Activated T-helper 1 cell treated with anti-CD3 and anti-CD28 coated beads, Interleukin-12 subunit alpha, Interleukin-12 subunit beta, Interleukin-2, Interleukin-4 antibody, amounts not matched to agents 30 ng/mL and 10 ng/mL and 1 ng/mL, durations not matched to agents 14 hours and 24 hours and 36 hours (primary cell): ENCODE measurements around the gene PIP4K2A. TPM values are rescaled to one million over a fixed set of nuclear protein-coding genes. Genes with fewer than 3 reads are reported as not detected.

Experiments
- DNase-seq: peaks from one replicate; pipeline ENCODE4 v3.0.0; 2021; ENCODE audit warnings: low spot score
- H3K27ac Mint-ChIP-seq: one replicate; pipeline ENCODE4 v1.8.0; 2021; ENCODE audit warnings: mild to moderate bottlenecking, mixed read lengths
- H3K27me3 Mint-ChIP-seq: one replicate; pipeline ENCODE4 v1.8.0; 2022; ENCODE audit warnings: mild to moderate bottlenecking, moderate library complexity, mixed read lengths; ENCODE audit not compliant: insufficient read depth
- H3K36me3 Mint-ChIP-seq: one replicate; pipeline ENCODE4 v1.8.0; 2021; ENCODE audit warnings: low read depth, mixed read lengths
- H3K4me1 Mint-ChIP-seq: one replicate; pipeline ENCODE4 v1.8.0; 2021; ENCODE audit warnings: low read depth, mixed read lengths
- H3K4me3 Mint-ChIP-seq: one replicate; pipeline ENCODE4 v1.8.0; 2021; ENCODE audit warnings: mild to moderate bottlenecking, moderate library complexity, mixed read lengths
- H3K9me3 Mint-ChIP-seq: one replicate; pipeline ENCODE4 v1.8.0; 2021; ENCODE audit warnings: mixed read lengths
- intact Hi-C: fragments of 100-400 bp; cut with micrococcal nuclease; formaldehyde crosslinking; loops from one replicate; pipeline ENCODE4 v1.15.1; 2024
- total RNA-seq: library from RNA; stranded (reverse); gene quantifications from 2 replicates; pipeline ENCODE4 v1.2.3, GENCODE V29; 2022

Gene PIP4K2A
- total RNA-seq, 1 donor from 2014 or later: 92.7 TPM

DNA sequence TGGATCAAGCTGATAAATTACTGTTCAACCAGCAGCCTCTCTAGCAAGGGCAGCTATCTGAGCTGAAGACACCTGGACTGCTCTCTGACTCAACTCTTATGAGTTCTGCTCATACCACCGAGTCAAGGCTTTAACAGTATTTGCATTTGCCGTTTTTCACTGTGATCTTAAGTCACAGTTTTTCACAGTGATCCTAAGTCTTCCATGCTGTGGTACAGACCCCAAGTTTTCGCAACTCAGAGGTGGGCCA, 31.3 kb downstream of the PIP4K2A start:
- Mint-ChIP-seq H3K27ac (peak overlapping the region; percentile 99), H3K9me3 (no peaks in the 10 kb centered on the region), H3K27me3 (no peaks in the 10 kb centered on the region), H3K4me1 (peaks cover 87% of the 10 kb centered on the region), H3K4me3 (peak overlapping the region; percentile 76), H3K36me3 (peaks cover 11% of the 10 kb centered on the region)
- intact Hi-C loops: loop anchor here (1.0 to 10.0 kb wide), 9 partner anchors 10 to 680 kb away; partner anchors contain the start of gene DNAJC1
- no peak for DNase-seq

DNA sequence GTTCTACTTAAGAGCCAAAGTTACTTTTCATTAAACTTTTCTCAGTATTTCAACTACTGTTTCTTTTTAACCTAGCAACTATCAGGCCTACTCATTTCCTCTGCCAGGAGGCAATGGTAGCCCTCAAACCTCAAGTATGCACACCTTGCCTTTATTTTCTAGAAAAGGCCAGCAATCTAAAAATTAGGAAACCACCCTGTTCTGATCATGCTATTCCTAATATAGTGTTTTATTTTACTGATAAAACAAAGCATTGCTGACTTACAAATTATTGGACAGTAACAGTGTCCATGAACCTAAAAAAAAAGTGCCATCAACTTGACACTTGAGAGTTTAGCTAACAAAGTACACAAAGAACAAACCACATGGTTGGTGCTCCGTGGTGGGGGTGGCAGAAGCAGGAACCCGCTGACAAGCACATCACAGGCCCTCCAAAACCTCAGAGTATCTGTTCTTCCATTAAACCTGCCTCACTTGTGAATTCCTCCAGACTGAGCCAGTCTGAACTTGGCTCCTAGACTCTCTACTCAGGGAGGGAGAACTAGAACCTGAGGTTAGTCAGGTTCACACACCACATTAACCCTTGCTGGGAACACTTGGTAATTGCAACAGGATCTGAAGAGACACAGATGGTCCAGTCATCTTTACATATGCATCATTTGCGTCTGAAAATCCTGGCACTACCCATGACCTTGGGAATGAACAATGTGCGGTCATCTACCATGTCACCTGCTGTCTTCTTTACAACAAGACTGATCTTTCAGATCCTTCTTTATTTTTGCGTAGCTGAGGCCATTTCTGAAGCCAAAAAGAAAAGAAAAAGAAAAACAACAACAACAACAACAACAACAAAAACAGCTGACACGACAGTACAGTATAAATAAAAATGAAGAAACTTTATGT, 31.9 kb downstream of the PIP4K2A start:
- intact Hi-C loops: loop anchor here (1.0 to 10.0 kb wide), 12 partner anchors 11 to 679 kb away; partner anchors contain the start of gene DNAJC1
- peak; percentile 63 for DNase-seq
- peak overlapping the region; percentile 76 for H3K4me3 Mint-ChIP-seq
- peaks cover 11% of the 10 kb centered on the region for H3K36me3 Mint-ChIP-seq
- peak overlapping the region; percentile 99 for H3K27ac Mint-ChIP-seq
- no peaks in the 10 kb centered on the region for H3K27me3 Mint-ChIP-seq
- peaks cover 87% of the 10 kb centered on the region for H3K4me1 Mint-ChIP-seq
- no peaks in the 10 kb centered on the region for H3K9me3 Mint-ChIP-seq

DNA sequence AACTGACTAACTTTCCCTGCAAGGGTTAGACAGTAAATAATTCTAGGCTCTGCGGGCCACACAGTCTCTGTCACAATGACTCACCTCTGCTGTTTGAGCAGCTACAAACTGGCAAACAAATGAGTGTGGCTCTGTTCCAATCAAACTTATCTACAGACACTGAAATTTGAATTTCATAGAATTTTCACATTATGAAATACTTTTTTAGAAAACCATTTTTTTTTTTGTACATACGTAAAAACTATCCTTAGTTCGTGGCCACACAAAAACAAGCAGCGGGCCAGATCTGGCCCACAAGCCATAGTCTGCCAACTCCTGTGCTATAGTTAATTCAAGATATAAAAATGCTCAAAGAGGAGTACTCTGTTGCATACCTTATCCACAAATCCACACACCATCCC, 32.6 kb downstream of the PIP4K2A start:
- peaks cover 11% of the 10 kb centered on the region for H3K36me3 Mint-ChIP-seq
- H3K27me3 Mint-ChIP-seq: no peaks in the 10 kb centered on the region
- H3K4me1 Mint-ChIP-seq: peaks cover 87% of the 10 kb centered on the region
- peak; percentile 37 for DNase-seq
- H3K27ac Mint-ChIP-seq: peak overlapping the region; percentile 99
- peak overlapping the region; percentile 76 for H3K4me3 Mint-ChIP-seq
- intact Hi-C loops: loop anchor here (1.0 to 10.0 kb wide), 8 partner anchors 12 to 431 kb away; no protein-coding TSS in a partner anchor
- no peaks in the 10 kb centered on the region for H3K9me3 Mint-ChIP-seq

DNA sequence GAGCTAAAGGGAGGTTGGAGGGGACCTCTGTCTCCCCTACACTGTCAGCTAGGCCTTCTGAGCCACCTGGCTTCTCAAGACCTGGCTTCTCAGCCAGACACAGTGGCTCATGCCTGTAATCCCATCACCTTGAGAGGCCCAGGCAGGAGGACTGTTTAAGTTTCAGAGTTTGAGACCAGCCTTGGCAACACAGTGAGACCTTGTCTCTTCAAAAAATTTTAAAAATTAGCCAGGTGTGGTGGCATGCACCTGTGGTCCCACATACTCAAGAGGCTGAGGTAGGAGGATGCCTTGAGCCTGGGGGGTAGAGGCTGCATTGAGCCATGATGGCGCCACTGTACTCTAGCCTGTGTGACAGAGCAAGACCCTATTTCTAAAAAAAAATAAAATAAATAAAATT, 33.1 kb downstream of the PIP4K2A start:
- Mint-ChIP-seq H3K36me3 (peaks cover 12% of the 10 kb centered on the region), H3K4me1 (peaks cover 90% of the 10 kb centered on the region), H3K27me3 (no peaks in the 10 kb centered on the region), H3K9me3 (no peaks in the 10 kb centered on the region), H3K27ac (peak overlapping the region; percentile 83), H3K4me3 (peak overlapping the region; percentile 45)
- no peak for DNase-seq
- intact Hi-C loops: loop anchor here (1.0 to 10.0 kb wide), 4 partner anchors 12 to 306 kb away; no protein-coding TSS in a partner anchor

DNA sequence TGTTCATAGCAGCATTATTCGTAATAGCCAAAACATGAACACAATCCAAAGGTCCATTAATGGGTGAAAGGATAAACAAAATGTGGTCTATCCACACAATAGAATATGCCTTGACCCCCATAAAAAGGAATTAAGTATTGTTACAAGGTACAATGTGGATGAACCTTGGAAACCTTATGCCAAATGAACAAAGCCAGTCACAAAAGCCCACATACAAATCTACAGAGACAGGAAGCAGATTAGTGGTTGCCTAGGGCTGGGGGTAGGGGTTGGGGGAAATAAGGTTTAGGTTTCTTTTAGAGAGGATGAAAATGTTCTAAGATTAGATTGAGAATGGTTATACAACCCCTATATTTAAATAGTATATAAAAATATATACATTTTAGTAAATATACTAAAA, 34.8 kb downstream of the PIP4K2A start:
- peak overlapping the region; percentile 59 for H3K4me3 Mint-ChIP-seq
- intact Hi-C loops: loop anchor here (5.0 to 10.0 kb wide), 3 partner anchors 32 to 305 kb away; no protein-coding TSS in a partner anchor
- H3K27me3 Mint-ChIP-seq: no peaks in the 10 kb centered on the region
- H3K27ac Mint-ChIP-seq: peak overlapping the region; percentile 78
- no peaks in the 10 kb centered on the region for H3K9me3 Mint-ChIP-seq
- no peak for DNase-seq
- peaks cover 83% of the 10 kb centered on the region for H3K4me1 Mint-ChIP-seq
- H3K36me3 Mint-ChIP-seq: peaks cover 11% of the 10 kb centered on the region

DNA sequence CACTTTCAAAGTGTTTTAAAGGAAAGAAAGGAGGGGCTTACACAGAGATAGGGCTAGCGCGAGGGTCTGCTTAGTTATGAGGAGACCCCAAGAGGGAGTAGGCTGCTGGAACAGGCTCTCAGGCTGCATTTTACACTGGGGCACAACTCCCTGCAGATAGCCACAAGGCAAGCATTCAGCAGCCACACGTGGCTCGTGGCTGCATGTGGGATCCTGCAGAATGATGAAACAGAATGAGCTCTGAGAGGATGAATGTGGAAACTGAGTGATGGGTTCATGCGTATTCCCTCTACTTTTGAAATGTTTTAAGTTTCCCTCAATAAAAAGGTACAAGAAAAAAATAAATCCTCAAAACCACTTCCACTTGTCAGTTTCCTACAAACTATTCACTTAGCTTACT, 37.0 kb downstream of the PIP4K2A start:
- DNase-seq: no peak
- Mint-ChIP-seq H3K4me3 (no peak overlapping the region), H3K36me3 (peaks cover 12% of the 10 kb centered on the region), H3K4me1 (peaks cover 79% of the 10 kb centered on the region), H3K27me3 (no peaks in the 10 kb centered on the region), H3K9me3 (no peaks in the 10 kb centered on the region), H3K27ac (no peak overlapping the region)
- intact Hi-C loops: no loop called here

DNA sequence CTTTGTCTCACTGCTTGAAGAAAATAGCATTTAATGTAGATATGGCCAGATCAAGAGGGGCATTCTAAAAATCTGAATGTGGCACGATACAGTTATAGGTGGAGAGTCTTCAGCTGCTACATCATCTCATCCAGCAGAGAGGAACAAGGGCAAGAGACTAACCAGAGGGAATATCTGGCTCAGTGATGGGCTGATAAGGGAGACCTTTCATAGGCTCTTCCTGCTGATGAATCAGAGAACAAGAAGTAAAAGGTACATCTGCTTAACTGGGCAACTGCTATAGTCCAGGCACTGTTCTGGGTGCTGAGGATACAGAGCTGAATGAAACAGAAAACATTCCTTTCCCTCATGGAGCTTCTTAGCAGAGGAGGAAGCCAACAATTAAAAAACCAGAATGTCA, 37.9 kb downstream of the PIP4K2A start:
- H3K4me1 Mint-ChIP-seq: peaks cover 79% of the 10 kb centered on the region
- no peak for DNase-seq
- intact Hi-C loops: no loop called here
- no peaks in the 10 kb centered on the region for H3K27me3 Mint-ChIP-seq
- H3K9me3 Mint-ChIP-seq: no peaks in the 10 kb centered on the region
- H3K4me3 Mint-ChIP-seq: no peak overlapping the region
- peaks cover 13% of the 10 kb centered on the region for H3K36me3 Mint-ChIP-seq
- H3K27ac Mint-ChIP-seq: peak overlapping the region; percentile 37

DNA sequence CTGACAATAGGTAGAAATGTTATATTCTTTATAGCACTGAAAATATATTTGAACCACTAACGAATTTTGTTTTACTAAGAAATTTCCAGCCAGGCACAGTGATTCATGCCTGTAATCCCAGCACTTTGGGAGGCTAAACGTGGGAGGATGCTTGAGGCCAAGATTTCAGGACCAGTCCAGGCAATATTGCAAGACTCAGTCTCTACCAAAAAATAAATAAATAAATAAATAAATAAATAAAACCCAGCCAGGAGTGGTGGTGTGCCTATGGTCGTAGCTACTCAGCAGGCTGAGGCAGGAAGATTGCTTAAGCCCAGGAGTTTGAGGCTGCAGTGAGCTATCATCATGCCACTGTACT, 39.8 kb downstream of the PIP4K2A start:
- Mint-ChIP-seq H3K36me3 (peaks cover 12% of the 10 kb centered on the region), H3K9me3 (no peaks in the 10 kb centered on the region), H3K4me1 (peaks cover 77% of the 10 kb centered on the region), H3K27ac (no peak overlapping the region), H3K27me3 (no peaks in the 10 kb centered on the region), H3K4me3 (no peak overlapping the region)
- no peak for DNase-seq
- intact Hi-C loops: no loop called here

DNA sequence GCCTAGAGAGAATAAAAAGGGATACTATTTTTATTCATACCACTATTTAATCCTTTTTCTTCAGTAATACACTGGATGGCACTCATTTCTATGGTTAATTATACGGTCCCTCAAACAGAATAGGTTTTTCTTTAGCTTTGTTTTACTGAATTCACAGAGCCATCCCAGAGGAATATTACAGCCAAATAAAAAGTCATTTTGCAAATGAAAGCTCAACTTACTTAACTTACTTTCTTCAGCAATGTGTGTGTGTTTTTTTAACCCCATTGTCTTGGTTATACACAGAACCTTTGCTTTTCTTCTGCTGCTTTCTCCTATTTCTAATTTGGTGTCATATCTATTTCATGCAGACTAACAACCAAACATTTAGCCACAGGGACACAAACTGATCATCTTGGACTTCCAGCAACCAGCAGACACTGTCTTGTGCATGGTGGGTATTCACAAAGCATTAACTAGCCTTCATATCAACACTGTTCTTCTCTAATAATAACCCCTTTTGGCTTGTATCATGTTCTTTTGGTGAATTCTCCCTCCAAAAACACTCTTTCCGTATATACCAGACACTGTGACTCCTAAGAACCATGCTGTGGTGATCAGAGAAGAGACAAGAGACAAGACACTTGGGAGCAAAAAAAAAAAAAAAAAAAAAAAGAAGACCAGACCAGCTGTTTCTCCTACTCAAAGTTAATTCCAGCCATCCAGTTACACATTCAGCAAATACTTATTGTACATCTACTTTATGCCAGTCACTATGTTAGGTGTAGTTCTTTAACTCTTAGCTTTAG, 40.4 kb downstream of the PIP4K2A start:
- H3K36me3 Mint-ChIP-seq: peaks cover 10% of the 10 kb centered on the region
- peaks cover 77% of the 10 kb centered on the region for H3K4me1 Mint-ChIP-seq
- no peaks in the 10 kb centered on the region for H3K27me3 Mint-ChIP-seq
- no peak for DNase-seq
- H3K9me3 Mint-ChIP-seq: no peaks in the 10 kb centered on the region
- H3K27ac Mint-ChIP-seq: no peak overlapping the region
- intact Hi-C loops: no loop called here
- no peak overlapping the region for H3K4me3 Mint-ChIP-seq

DNA sequence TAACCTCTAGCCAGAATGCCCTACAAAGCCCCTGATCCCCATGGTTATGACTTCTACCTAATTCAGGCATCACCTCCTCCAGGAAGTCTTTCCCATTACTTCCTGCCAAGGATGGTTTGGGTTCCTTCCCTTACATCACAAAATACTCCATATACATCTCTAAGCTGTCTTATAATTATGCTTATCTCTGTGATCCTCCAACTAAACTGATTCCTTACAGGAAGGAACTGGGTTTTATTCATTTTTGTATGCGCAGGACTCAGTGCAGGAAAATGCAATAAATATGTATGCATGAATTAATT, 41.3 kb downstream of the PIP4K2A start:
- Mint-ChIP-seq H3K9me3 (no peaks in the 10 kb centered on the region), H3K36me3 (peaks cover 10% of the 10 kb centered on the region), H3K27ac (no peak overlapping the region), H3K27me3 (no peaks in the 10 kb centered on the region), H3K4me3 (no peak overlapping the region), H3K4me1 (peaks cover 77% of the 10 kb centered on the region)
- intact Hi-C loops: no loop called here
- DNase-seq: no peak

DNA sequence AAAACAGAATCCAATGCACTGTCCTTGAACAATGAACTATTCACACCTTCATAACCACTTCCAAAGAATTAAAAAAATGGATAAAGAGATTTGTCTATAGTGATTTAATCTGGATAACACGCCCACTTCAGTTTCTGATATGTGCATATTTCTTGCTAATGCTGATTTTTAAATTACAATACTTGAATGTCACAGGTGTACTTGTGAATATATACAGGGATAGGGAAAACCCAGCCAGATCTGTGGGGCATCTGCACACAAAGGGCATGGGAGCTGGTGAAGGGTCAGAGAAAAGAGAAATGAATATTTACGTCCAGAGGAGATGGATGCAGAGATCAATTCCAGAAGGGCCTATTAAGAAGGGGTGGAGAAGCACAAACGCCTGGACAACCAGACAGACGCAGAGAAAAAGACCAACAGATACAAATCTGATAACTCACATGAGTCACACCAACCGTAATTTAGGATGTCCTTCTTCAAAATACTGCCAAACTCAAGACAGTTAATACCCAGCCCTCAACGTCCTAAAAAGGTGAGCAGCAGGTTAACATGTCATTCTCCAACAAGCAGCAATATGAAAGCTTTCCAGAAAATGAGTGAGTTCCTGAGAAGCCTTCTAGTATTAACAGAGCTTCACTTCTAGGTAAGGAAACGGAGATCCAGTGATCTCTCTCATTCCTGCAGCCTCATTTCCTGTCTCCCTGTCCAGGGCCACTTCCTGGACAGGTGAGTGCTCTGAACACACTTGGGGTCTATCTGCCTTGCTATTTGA, 41.9 kb downstream of the PIP4K2A start:
- no peak for DNase-seq
- H3K36me3 Mint-ChIP-seq: peaks cover 10% of the 10 kb centered on the region
- no peak overlapping the region for H3K4me3 Mint-ChIP-seq
- H3K9me3 Mint-ChIP-seq: no peaks in the 10 kb centered on the region
- H3K4me1 Mint-ChIP-seq: peaks cover 74% of the 10 kb centered on the region
- intact Hi-C loops: no loop called here
- H3K27me3 Mint-ChIP-seq: no peaks in the 10 kb centered on the region
- H3K27ac Mint-ChIP-seq: no peak overlapping the region

DNA sequence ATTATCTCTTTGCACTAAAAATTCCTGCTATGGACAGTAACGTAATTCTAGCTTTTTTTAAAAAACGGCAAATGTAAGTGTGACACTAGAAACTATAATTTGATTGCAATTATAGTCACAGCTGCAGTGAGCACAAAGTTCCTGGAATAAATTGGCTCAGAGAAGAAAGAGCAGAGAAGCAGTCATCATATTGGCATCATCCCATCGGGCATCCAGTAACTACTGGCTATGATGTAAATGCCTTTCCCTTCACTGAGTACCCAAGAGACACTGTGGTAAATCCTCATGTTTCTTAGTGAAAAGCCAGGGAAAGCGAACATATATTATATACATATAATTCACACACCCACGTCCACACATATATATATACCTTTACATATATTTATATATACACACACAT, 43.6 kb downstream of the PIP4K2A start:
- no peak for DNase-seq
- H3K4me1 Mint-ChIP-seq: peaks cover 68% of the 10 kb centered on the region
- H3K9me3 Mint-ChIP-seq: no peaks in the 10 kb centered on the region
- peaks cover 5% of the 10 kb centered on the region for H3K36me3 Mint-ChIP-seq
- no peak overlapping the region for H3K27ac Mint-ChIP-seq
- no peak overlapping the region for H3K4me3 Mint-ChIP-seq
- no peaks in the 10 kb centered on the region for H3K27me3 Mint-ChIP-seq
- intact Hi-C loops: no loop called here
